Superior temporal gyrus (tissue), 1 donor: ENCODE data around the gene PIAS3.
A peak's percentile ranks its signal among the peaks of the same experiment; 100 is the strongest.
"Not testable (repeated sequence)": the region's sequence is repeated elsewhere in the genome, so short reads cannot be mapped to it uniquely, and the experiment has no call there.

Experiments
- DNase-seq: peaks from one replicate; pipeline ENCODE4 v3.0.0-alpha.2; 2016; ENCODE audit errors: extremely low spot score

PIAS3 gene

DNA sequence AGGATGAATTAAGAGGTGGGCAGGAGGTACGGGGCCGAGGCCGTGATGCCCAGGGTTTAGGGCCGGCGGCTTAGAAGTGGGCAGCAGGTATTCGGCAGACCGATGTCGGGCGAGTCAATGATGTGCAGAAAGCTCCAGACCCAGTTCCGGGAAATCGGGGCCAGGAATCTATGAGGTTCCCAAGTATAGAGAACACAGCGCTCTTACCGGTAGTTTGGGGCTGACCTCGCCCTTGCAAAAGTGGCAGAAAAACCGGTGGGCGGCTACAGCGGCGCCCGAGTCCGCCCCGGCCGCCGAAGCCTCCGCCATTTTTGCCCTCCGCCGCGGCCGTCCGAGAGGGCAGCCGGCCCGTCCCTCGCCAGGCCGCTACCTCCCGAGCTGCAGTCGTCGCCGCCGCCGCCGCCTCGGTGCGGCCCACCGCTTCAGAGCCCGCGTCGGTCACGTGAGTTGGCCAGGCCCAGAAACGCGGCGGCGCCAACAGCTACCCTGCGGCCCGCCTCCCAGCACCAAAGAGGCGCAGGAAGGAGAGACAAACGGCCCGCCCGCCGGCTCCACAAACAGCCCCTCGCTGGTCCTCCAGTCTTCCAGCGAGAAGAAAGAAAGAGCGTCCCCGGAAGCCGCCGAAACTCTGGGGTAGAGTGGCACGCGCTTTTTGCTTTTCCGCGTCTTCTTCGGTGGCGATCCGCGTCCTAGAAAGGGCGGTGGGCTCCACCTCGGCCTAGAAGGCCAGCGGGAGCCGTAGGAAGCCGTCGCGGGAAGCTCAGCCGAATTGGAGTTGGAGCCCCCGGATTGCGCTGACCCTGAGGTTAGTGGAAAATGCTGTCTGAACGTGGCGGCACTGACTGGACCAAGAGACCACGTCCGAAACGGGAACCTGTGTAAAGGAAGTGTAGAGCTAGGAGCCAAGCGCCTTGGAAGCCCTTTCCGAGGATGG is 35.0 kb downstream of the PIAS3 start, which contains the start of the genes POLR3C and RNF115:
Gene POLR3C (plus strand): TSS at position 636 of the 934 bp plus-strand sequence. CDS start 1,577 bp downstream, outside the sequence.
Gene RNF115 (minus strand): TSS at position 531 of the 934 bp plus-strand sequence. CDS start 222 bp downstream, at position 309.
- DNase-seq, result peak; percentile 91

DNA sequence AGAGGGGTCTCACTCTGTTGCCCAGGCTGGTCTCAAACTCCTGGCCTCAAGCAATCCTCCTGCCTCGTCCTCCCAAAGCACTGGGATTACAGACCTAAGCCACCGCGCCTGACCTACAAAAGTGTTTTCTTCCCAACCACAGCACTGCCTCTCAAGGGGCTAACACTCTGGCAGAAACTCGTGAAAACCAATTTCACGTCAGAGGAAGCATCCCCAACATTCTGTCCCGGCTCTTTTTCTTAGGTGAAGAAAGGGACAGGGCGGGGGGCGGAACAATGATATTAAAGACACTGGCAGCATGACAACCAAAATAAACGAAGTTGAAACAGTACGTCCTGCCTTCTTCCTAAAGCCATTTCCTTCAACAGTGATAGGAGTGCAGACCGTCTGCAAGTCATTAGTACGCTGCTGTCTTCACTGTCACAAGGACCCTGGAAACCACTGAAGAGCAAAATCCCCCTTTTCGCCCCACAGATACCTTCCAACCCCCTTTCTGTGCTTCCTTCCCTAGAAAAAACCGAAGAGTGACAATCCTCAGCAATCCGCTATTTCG is 36.0 kb downstream of the PIAS3 start:
- DNase-seq, result not testable (repeated sequence)

DNA sequence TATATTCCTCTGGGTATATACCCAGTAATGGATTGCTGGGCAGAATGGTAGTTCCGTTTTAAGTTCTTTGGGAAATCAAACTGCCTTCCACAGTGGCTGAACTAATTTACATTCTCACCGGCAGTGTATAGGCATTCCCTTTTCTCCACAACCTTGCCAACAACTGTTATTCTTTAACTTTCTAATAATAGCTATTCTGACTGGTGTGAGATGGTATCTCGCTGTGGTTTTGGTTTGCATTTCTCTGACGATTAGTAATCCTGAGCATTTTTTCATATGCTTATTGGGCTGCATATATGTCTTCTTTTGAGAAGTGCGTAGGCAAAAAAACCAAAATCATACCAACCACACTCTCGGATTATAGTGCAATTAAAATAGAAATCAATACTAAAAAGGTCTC is 40.8 kb downstream of the PIAS3 start:
- not testable (repeated sequence) for DNase-seq

DNA sequence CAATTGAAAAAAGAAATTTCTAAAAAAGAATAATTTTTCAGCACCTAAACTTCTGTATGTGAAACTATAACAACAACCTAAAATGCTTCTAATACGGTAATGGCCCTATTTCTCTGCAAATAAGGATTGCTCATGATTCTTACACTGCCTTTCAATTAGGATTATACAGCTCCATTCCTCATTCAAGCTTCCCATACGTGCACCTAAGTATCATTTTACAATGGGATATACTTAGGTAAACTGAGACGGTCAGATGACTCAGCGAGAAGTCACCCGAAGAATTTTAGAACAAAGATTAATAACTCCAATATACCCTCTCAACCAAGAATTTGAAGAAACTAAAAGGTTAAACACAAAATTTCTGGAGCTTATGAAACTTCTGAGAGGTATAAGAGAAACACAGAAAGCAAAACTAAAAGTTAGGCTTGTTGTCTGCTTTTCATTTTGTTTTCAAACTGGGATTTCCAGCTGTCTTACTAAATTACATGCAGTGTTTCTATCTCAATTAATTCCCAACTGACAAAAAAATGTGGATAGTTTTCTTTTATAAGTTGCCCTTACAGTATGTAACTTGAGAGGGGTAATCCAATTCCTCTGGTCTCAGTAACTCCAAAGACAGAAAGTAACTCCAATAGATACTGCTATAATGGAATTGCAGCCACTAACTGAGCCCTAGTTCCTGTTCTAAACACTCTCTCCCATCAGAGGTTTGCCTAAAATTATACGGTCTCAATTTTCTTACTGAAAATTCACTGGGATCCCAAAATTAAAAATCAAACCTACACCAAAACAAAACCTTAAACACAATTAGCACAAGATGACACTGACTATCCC is 45.7 kb downstream of the PIAS3 start:
- not testable (repeated sequence) for DNase-seq

DNA sequence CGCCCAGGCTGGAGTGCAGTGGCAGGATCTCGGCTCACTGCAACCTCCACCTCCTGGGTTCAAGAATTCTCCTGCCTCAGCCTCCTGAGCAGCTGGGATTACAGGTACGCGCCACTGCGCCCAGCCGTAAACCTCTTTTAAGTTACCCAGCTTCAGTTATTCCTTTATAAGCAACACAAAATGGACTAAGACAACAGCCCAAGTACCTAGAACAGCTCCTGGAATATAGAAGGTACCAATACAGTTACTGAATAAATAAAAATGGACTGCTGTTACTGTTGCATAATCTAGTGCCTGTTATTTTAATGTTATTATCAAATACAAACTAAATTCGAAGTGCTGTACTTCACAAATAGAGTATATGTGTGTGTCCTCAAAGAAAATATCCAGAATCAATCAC is 52.0 kb downstream of the PIAS3 start:
- no peak for DNase-seq

DNA sequence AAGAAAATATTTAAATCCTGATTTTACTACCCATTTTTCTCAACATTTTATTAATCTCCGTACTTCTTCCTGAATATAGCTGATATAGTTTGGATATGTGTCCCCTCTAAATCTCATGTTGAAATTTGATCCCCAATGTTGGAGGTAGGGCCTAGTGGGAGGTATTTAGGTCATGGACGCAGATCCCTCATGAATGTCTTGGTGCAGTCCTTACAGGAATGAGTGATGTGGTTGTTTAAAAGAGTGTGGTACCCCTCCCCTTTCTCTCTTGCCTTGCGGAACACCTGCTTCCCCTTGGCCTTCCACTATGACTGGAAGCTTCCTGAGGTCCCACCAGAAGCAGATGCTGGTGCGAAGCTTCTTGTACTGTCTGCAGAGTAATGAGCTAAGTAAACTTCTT is 52.5 kb downstream of the PIAS3 start:
- no peak for DNase-seq

DNA sequence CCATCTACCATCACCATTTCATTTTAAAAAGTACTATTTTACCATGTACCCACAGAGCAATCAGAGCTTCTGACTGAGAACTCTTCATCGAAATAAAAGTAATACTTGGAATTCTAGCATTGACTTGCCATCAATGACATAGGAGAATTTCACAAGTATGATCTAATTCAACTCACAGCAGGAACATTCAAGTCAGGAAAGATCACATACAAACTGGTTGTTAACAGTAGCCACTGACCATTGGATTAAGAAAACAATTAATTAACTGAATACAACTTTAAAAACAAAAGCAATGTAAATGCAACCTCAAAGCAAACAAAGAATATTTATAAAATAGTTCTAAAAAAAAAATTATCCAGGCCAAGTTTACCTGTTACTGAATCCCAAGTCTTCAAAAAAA is 53.8 kb downstream of the PIAS3 start:
- DNase-seq, result peak; percentile 5

DNA sequence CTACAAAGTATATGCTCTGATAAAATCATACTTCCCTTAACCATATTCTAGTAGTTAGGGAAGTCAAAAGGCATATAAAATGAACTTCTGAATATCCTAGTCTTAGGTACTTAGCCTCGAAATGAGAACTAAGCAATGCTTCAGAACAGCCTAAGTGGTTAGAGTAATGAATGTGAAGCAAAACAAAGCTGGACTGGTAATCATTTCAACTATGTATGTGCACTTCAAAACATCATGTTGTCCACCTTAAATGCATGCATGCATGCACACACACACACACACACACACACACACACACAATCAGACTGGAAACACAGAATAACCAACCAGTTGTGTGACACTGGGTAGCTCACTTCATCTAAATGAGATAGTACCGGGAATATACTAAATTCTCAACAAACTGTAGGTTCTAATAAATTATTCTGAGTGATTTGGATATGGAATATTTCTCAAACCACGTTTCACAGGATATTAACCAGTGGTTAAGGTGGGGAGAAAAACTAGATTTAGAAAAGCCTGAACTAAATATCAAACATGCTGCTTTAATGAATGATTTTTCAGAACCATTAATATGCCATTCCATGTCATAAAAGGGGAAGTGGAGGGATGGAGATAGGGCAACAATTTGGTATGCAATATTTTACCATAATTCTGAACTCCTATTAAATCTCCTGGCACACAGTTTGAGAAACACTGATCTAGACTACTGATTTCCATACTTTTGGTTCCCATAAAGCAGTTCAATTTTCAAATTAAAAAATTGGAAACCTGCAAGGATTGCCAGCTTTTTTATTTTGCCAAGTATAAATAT is 54.4 kb downstream of the PIAS3 start:
- DNase-seq, result no peak

DNA sequence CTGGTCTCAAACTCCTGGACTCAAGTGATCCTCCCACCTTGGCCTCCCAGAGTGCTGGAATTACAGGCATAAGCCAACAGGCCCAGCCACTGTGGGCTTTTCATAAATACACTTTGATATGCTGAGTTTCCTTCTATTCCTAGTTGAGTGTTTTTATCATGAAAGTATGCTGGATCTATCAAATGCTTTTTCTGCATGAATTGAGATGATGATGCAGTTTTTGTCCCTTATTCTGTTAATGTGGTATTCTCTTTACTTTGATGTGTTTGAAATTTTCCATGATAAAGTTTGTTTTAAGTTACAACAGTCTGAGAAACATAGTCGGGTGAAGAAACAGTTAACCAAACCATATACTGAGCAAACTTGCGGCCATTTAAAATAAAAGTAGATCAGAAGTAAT is 59.1 kb downstream of the PIAS3 start:
- DNase-seq, result no peak
